Neural progenitor cell (in vitro differentiated cells): ENCODE data around the gene EHBP1.

Source experiments
- EZH2 ChIP-seq: fragments of 200-600 bp; sonication (generic); IDR thresholded peaks from 2 replicates; pipeline ENCODE4 v1.6.1; 2017; ENCODE audit warnings: antibody characterized with exemption, mild to moderate bottlenecking, moderate library complexity
- TF ChIP-seq, protein P1 (sequence below): fragments of 200-600 bp; sonication (generic); IDR thresholded peaks from 2 replicates; pipeline ENCODE4 v1.5.1; 2017; ENCODE audit warnings: antibody characterized with exemption, mild to moderate bottlenecking

DNA sequence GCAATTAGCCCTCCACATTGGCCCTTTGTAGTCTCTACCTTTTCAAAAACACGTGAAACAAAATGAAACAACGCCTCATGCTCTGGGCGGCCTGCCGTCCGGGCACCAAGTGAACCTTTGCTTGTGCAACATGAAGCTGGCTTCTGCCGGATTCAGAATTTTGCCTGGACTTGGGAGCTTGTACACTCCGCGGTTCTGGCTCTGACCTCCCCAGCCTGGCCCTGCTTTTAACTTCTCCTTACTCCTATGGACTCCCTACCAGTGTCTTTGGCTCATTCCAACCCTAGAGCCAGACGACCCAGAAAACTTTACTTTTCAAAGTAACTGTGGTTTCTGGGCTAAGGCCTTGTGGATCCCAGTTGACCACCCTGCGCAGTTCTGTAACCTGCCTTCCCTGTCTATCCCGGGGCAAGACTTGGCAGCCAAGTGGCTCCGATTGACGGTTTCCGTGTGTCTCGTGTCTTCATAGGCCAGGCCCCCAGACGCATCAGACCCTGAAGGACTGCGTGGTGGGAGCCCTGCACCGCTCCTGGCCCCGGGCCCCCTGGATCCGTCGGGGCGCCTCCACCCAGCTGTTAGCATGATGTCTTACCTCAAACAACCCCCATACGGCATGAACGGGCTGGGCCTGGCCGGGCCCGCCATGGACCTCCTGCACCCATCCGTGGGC, 347.0 kb downstream of the EHBP1 start:
- TF ChIP-seq, protein P1, sequence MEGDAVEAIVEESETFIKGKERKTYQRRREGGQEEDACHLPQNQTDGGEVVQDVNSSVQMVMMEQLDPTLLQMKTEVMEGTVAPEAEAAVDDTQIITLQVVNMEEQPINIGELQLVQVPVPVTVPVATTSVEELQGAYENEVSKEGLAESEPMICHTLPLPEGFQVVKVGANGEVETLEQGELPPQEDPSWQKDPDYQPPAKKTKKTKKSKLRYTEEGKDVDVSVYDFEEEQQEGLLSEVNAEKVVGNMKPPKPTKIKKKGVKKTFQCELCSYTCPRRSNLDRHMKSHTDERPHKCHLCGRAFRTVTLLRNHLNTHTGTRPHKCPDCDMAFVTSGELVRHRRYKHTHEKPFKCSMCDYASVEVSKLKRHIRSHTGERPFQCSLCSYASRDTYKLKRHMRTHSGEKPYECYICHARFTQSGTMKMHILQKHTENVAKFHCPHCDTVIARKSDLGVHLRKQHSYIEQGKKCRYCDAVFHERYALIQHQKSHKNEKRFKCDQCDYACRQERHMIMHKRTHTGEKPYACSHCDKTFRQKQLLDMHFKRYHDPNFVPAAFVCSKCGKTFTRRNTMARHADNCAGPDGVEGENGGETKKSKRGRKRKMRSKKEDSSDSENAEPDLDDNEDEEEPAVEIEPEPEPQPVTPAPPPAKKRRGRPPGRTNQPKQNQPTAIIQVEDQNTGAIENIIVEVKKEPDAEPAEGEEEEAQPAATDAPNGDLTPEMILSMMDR: no peak
- TF ChIP-seq EZH2: no peak
